HG02970 (cell line): ENCODE data around the gene KRT14.
"Not testable (repeated sequence)": the region's sequence is repeated elsewhere in the genome, so short reads cannot be mapped to it uniquely, and the experiment has no call there.

ENCODE experiments used
- ATAC-seq: cut with Tn5 transposase; IDR thresholded peaks from one replicate; pipeline ENCODE4 v1.9.1; 2021; ENCODE audit warnings: mild to moderate bottlenecking, moderate library complexity, moderate number of reproducible peaks; ENCODE audit not compliant: unreplicated experiment, low FRiP score

The KRT14 gene

DNA sequence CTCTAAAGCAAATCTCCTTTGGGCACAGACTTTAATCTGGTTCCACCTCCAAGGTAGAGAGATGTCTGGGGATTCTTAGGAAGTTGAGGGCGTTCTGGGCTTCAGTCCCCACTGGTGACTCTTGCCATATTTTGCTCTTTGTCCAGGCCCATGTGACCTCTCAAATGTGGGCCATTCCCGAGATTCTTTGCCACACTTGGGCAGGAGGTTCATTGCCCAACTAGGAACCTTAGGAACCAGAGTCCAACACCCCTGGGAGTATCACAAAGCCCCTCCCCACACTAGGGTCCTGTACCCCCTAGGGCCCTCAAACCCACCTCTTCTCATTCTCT, 6.5 kb downstream of the KRT14 start:
- ATAC-seq: no peak

- ATAC-seq: no peak
Measured at GRCh38 chr17:41579484-41580243, 7.0 kb downstream of the KRT14 start.

- no peak for ATAC-seq
Measured at GRCh38 chr17:41578971-41579370, 7.7 kb downstream of the KRT14 start.

DNA sequence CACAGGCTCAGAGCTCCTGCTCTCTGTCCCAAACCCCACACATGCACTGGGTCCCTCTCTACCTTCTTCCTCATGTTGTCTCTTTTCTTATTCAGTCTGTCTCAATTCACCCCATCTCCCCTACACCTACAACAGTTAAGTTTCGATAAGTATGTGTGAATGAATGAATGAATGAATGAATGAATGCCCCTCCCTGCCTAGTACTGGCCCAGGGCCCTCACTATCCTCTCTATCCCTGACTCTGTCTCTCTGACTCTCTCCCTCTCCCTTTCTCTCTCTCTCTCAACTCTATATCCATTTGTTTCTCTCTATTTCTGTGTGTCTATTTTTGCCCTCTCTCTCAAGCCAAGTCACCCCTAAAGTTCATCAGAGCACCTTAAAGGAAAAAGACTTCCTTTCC, 8.2 kb downstream of the KRT14 start:
- ATAC-seq: no peak

DNA sequence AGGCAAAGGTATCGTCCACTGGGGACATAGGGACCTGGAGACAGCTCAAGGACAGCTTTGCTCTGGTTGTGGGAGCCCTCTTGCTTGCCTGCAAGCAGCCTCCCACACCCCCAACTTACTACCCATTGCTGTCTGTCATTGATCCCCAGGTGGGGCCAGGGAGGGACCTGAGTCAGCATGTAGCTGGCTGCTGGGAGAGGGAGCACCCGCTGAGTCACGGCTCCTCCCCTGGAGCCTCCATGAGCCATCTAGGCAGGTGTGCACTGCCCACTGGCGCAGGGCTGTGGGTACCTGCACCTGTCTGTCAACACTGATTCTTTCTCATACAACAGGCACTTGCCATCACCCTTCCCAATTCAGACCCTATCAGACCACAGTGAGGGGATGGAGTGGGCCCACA, 10.0 kb downstream of the KRT14 start:
- not testable (repeated sequence) for ATAC-seq

DNA sequence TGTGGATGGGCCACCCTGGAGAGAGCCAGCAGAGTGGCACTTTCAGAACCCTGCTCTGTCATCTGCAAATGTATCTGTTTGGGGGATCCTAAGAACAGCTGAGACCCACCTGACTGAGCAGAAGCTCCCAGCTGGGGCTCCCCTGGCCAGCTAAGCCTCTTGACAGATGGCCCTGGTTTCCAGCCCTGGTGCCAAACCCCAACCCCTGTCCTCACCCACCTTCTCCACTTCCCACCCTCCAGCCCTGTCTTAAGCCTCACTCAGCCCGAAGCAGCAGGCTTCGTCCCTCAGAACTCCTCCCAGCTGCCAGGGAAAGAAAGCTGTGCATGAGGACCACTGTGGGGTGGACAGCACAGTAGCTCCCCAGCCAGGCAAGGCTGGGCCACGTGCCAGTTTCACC, 11.4 kb downstream of the KRT14 start:
- no peak for ATAC-seq

DNA sequence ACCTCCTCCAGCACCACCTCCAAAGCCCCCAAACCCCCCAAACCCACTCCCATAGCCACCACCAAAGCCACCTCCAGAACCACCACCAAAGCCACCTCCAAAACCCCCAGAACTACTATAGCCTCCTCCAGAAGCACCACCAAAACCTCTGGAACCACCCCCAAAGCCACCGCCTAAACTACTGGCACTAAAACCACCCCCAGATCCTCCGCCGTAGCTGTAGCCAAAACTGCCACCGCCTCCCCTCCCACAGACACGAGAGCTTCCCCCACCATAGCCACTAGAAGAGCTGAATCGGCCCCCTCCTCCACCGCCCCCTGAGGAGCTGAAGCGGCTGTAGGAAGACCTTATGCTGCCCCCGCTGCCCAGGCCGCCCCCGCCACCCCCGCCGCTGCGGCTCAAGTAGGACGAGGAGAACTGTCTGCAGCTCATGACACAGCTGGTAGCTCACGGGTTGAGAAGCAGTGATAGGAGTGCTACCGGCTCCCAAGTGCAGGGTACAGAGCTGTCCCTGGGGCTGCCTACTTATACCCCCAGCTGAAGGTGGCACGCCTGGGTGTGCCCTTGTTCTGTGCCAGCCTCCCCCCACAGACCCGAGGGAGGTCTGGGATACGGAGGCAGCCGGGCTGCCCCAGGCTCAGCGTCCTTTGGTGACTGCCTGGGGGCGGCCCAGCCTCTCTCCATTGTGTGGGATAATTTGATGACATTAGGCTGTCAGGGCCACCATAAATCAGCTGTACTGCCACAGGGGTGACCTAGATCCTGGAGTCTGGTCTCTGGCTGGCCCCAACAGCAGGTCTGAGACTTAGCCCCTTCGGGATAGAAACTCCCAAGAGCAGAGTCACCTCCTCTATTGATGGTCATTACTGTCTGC, 14.9 kb downstream of the KRT14 start, which contains the start of gene KRT9:
TSS of gene KRT9 (minus strand) at position 499 of the 874 bp plus-strand sequence. CDS start at position 432, 67 bp downstream.
- ATAC-seq: no peak

DNA sequence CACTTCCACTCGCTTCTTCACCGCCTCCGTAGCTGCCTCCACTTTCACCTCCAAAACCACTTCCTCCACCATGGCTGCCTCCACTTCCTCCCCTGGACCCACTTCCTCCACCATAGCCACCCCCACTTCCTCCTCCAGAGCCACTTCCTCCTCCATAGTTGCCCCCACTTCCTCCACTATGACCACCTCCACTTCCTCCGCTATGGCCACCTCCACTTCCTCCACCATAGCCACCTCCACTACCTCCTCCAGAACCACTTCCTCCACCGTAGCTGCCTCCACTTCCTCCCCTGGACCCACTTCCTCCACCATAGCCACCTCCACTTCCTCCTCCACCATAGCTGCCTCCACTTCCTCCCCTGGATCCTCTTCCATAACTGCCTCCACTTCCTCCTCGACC, 19.4 kb downstream of the KRT14 start:
- ATAC-seq: no peak

- ATAC-seq: no peak
Measured at GRCh38 chr17:41565338-41565737, 21.4 kb downstream of the KRT14 start.

DNA sequence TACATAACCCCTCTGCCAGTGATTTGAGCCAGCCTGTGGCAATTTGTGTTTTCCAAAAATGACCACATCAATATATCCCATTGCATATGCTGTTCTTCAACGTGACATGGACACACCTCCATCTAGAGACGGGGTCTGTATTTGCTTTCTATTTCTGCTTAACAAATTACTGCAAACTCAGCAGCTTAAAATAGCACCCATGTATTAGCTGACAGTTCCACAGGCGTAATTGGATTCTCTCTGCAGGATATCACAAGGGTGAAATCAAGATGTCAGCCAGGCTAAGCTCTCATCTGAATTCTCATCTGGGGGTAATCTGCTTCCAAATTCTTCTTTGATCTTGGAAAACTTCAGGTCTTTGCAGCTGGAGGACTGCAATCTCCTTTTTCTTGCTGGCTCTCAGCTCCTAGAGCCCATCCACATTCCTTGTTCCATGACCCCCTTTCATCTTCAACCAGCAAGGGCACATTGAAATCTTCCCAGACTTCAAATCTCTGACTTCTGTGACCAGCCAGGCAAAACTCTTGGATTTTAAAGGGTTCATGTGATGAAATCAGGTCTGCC, 23.0 kb downstream of the KRT14 start:
- no peak for ATAC-seq

- no peak for ATAC-seq
Measured at GRCh38 chr17:41561554-41561953, 25.1 kb downstream of the KRT14 start.

GRCh38 chr17:41559548-41559947, 27.1 kb downstream of the KRT14 start:
- ATAC-seq: no peak

DNA sequence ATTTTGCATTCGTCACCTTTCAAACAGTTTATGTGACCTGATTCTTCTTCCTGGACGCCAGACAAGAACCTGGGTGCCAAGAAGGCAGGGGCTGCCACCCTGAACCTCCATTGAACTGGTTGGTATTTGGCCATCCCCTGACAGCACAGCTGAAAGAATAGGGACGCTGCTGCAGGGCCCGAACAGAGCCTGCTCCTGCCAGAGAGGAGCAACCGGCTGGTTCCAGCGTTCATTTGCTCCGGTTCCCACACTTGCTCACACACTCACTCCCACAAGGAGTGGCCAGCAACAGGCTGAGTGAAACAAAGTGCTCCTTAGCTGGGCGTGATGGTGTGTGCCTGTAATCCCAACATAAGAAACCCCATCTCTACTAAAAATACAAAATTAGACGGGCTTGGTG, 29.8 kb downstream of the KRT14 start:
- no peak for ATAC-seq

GRCh38 chr17:41556306-41556705, 30.4 kb downstream of the KRT14 start:
- ATAC-seq: no peak

GRCh38 chr17:41555105-41555887, 31.4 kb downstream of the KRT14 start:
- no peak for ATAC-seq

GRCh38 chr17:41553987-41554680, 32.6 kb downstream of the KRT14 start:
- no peak for ATAC-seq

DNA sequence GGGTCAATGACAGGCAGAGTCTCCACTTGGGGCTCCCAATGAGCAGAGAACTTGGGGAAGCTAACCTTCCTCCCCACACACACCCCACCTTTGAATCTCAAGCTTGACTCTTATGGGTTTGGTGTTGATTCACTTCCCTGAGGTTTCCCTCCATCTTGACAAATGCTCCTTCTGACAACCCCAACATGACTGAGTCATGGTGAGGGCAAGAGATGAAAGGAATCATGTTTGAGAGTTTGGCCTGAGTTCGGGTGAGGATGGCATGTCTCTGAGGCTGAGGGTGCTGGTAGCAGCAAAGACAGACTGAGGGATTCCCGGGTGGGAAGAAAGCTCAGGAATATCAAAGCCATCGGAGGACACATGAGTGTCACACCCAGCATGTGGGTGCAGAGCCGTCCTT, 33.5 kb downstream of the KRT14 start:
- no peak for ATAC-seq

DNA sequence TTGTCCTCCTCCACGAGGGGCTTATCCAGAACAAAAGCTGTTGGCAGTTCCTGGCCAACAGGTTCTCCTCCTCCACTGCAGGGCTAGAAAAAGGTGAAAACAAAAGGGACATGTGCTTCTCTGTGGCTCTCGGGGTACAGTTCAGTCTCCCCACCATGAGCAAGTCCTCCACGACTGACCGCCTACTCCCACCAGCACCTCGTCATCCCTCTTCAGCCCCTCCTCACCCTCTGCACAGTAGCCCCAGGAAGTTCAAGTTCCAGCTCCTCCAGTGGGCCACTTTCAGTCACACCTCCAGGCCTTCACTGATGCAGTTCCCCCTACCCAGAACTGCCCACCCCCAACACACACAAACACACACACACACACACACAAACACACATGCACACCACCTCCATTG, 34.2 kb downstream of the KRT14 start:
- ATAC-seq: no peak

GRCh38 chr17:41551365-41551764, 35.3 kb downstream of the KRT14 start:
- no peak for ATAC-seq

DNA sequence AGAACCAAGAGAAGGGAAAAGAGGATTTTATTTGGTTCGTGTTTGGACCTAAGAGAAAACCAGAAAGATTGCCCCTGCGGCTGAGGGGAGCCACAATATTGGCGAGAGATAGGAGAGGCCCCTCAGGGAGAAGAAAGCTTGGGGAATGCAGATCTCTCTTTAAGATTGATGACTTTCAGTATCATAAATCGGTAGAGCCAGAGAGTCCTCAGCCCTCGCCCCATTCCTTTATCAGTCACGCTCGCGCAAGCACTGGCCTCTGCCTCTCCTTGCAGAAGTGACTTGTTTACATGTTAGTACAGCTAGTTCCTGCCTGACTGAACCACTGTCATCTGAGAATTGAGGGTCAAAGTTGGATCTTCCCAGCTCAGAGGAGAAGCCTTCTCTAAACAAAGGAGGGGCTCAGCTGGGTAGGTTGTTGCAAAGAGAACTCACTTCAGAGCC, 37.1 kb downstream of the KRT14 start:
- ATAC-seq: no peak
